NK-92 (cell line): ENCODE measurements around the gene RPLP2.

Experiments
- DNase-seq: peaks from one replicate; lab custom pipeline; 2025; ENCODE audit not compliant: unreplicated experiment; lab: John Stamatoyannopoulos, UW

Gene RPLP2

GRCh38 chr11:791658-792534 lies 17.9 kb upstream of the RPLP2 start:
- DNase-seq: no peak

GRCh38 chr11:792535-792821 lies 17.3 kb upstream of the RPLP2 start:
- no peak for DNase-seq

DNA sequence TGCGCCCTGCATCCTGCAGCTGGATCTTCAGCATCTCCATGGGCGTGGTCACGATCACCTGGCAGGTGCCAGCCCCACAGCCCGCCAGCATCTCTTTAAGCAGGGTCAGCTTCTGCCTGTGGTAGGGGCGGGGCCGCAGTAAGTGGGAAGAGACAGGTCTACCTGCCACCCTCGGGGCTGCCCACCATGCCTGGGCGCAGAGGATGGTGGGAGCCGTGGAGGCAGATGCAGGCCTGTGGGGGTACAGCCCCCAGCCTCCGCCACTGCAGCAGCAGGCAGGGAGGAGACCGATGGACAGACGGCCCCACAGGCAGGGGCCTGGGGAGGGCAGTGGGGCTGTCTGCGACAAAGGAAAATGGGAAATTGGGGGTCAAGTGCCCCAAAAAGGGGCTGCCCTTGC lies 16.9 kb upstream of the RPLP2 start:
- no peak for DNase-seq

DNA sequence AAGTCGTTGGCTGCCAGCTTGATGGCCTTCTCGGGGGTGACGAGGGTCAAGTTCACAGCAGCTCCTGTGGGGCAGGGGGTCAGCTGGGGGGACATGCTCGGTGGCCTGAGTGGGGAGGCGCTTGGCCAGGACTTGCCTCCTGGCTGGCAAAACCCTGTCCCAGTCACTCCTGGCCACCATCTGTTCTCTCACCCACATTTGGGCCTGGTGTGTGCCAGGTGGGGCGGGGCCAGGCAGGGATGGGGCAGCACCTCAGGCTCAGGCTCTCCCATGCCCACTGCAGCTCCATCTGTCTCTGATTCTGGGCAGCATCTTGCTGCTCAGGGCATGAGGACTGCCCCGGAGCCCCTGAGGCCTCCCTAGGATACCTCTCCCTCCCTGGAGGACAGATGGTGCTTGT lies 16.2 kb upstream of the RPLP2 start:
- no peak for DNase-seq

GRCh38 chr11:794013-794765 lies 15.6 kb upstream of the RPLP2 start:
- no peak for DNase-seq

GRCh38 chr11:794766-795633 lies 14.8 kb upstream of the RPLP2 start:
- DNase-seq: no peak

- DNase-seq: peak; percentile 38
These were observed 13.9 kb upstream of the RPLP2 start for GRCh38 chr11:795634-796564.

- no peak for DNase-seq
These were observed 13.0 kb upstream of the RPLP2 start for GRCh38 chr11:796565-797295.

- no peak for DNase-seq
These were observed 12.3 kb upstream of the RPLP2 start for GRCh38 chr11:797296-798092.

- no peak for DNase-seq
These were observed 11.6 kb upstream of the RPLP2 start, which contains the start of gene SLC25A22 for GRCh38 chr11:798093-798713. Gene SLC25A22, minus strand, starts transcription at chr11:798281. Its CDS starts 3,275 bp downstream, at chr11:795006.

DNA sequence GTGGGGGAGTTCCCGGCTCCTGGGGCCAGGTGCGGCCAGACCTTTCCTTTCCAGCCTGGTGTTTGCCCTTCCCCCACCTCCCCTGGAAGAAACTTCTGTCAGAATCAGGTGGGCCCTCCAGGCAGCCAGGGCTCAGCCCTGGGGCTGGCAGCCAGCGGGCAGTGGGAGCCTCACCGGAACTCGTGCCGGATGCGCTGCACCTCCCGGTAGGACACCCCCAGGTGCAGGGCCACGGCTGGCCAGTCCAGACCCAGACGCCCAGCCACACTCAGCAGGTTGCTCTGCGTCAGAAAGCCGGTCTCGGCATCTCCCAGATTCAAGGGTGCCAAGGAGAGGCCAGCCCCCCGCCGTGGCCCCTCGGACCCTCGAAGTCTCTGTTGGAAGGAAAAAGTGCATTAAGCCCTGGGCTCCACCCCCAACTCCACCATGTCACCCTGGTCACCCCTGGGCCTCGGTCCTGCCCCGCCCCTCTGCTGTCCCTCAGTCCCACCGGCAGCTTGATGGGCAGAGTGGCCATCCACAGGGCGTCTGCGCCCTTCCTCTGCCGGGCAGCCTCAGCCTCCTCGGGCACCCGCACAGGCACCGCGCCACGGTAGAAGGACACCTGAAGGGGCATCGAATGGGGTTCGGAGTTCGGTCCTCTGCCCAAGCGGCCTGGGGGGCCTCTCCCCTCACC lies 10.0 kb upstream of the RPLP2 start:
- no peak for DNase-seq

DNA sequence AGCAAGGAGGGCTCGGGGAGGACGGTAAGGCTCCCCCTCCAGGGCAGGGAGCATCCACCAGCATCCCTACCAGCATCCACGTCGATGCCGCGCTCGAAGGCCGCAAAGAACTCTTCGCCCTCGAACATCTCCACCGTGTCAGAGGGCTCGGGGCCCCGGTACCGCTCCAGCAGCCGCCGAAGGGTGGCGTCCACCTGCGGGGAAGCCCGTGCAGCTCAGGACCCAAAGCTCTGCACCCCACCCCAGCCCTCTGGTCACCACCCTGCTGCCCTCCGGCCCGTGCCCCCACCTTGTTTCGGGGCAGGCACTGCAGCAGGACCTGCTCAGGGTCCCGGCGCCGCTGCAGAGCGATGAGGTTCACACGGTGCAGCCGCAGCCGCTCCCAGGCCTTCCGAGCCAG lies 9.3 kb upstream of the RPLP2 start:
- DNase-seq: no peak

GRCh38 chr11:801097-801780 lies 8.5 kb upstream of the RPLP2 start:
- no peak for DNase-seq

DNA sequence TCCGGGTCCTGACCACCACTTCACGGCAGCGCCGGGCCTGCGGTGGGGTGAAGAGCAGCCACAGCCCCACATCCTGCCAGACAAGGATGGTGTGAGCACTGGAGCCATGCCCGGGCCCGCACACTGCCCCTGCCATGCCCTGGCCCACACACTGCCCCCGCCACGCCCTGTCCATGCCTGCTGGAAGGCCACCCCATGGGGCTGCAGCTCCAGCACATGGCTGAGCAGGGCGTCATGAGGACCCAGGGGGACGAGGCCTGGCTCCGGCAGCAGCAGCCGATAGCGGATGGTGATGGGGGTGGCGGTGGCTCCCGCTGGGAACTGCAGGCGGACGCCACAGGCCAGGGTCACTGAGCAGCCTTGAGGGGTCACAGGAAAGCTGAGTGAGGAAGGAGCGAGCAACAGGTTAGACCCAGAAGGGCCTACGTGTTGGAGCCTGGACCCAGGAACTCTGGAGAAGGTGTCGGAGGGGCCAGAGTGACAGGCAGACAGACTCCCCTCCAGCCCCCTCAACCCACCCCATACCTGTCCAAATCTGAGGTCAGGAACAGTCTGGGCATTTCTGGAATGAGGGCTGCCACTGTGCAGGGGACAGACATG lies 7.6 kb upstream of the RPLP2 start:
- DNase-seq: no peak

DNA sequence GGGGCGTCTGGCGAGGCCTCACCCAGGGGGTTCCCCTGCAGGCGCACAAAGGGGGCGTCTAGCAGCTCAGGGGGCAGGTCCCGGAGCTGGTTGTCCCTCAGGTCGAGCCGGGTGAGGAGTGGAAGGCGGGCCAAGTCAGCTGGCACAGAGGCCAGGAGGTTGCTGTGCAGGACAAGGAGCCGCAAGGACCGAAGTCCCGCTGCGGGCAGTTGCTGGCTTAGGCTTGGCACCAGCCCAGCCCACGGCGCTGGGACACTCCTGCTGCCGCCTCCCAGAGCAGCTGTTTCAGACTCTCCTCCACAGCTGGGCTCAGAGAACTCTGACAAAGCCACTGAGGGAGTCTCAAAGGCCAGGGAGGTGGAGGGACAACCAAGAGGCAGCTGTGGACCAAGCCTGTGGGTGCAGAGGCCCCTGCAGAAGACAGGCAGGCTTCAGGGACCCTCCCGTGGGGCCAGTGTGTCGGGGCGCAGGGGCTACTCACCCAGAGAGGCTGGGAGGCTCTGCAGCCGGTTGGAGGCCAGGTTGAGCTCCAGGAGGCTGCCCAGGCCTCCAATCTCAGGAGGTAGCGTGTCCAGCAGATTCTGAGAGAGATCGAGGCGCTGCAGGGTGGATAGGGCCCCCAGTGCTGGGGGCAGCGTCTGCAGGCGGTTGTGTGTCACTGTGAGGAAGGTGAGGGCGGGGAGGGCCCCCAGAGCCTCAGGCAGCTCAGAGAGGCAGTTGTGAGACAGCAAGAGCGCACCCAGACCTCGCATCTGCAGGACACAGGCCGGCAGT lies 6.9 kb upstream of the RPLP2 start:
- no peak for DNase-seq

DNA sequence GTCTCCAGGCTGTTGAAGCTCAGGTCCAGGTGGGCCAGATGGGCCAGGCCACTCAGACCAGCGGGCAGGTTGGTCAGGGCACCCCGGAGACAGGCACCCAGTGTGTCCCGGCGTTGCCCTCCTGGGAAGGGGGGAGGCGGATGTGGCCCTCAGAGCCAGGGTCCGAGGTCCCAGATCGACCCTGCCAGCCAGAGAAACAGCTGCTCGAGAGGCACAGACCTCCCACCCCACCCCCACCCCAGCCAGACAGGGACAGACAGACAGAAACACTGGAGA lies 6.4 kb upstream of the RPLP2 start:
- no peak for DNase-seq
